PC-9 (cell line): ENCODE measurements around the gene FAM131B. TPM values are rescaled to one million over a fixed set of nuclear protein-coding genes. Genes with fewer than 3 reads are reported as not detected.

Source experiments
- BruUV-seq: library from RNA; stranded (reverse); fragments of 400-500 nt; replicated peaks from 2 replicates; lab custom pipeline; 2021; lab: Mats Ljungman, UMichigan
- CTCF ChIA-PET: fragments of 300-600 bp; sonication (Branson Sonifier 250); formaldehyde crosslinking; loops from one replicate; lab custom pipeline; 2022; ENCODE audit warnings: antibody characterized with exemption; lab: Charles Lee
- POLR2A ChIA-PET: fragments of 300-600 bp; sonication (Branson Sonifier 250); formaldehyde crosslinking; loops from one replicate; lab custom pipeline; 2022; ENCODE audit warnings: antibody characterized with exemption; ENCODE audit not compliant: unreplicated experiment; lab: Charles Lee
- DNase-seq, 2 experiments: peaks; one replicate each; pipeline versions ENCODE4 v3.0.0 to v3.0.0-alpha.2; 2015 to 2022; ENCODE audit warnings: mixed read lengths in 1 of 2
- H2AFZ ChIP-seq: fragments of 200-600 bp; sonication (generic); 2 replicates; pipeline ENCODE4 v1.8.1; 2017; ENCODE audit warnings: antibody characterized with exemption
- H3F3A ChIP-seq: fragments of 200-600 bp; sonication (generic); 2 replicates; pipeline ENCODE4 v1.8.1; 2017; ENCODE audit warnings: antibody characterized with exemption, mild to moderate bottlenecking, low read depth; ENCODE audit not compliant: insufficient read depth
- H3K27ac ChIP-seq: fragments of 200-600 bp; sonication (generic); 2 replicates; pipeline ENCODE4 v1.6.1; 2016; ENCODE audit warnings: mixed run types
- H3K27me3 ChIP-seq: fragments of 200-600 bp; sonication (generic); 2 replicates; pipeline ENCODE4 v1.6.1; 2016; ENCODE audit warnings: low read depth, mixed run types; ENCODE audit not compliant: insufficient read depth
- H3K36me3 ChIP-seq: fragments of 200-600 bp; sonication (generic); 2 replicates; pipeline ENCODE4 v1.6.1; 2016; ENCODE audit warnings: low read depth, mixed run types
- H3K4me1 ChIP-seq: fragments of 200-600 bp; sonication (generic); replicated peaks from 2 replicates; pipeline ENCODE4 v1.6.1; 2016; ENCODE audit warnings: mixed run types; ENCODE audit not compliant: insufficient read depth
- H3K4me2 ChIP-seq: fragments of 200-600 bp; sonication (generic); 2 replicates; pipeline ENCODE4 v1.6.1; 2017; ENCODE audit warnings: mixed run types
- H3K4me3 ChIP-seq: fragments of 200-600 bp; sonication (generic); 2 replicates; pipeline ENCODE4 v1.6.1; 2016; ENCODE audit warnings: mixed run types
- H3K79me2 ChIP-seq: fragments of 200-600 bp; sonication (generic); 2 replicates; pipeline ENCODE4 v1.6.1; 2017; ENCODE audit warnings: low read depth, mixed run types
- H3K9me2 ChIP-seq: fragments of 200-600 bp; sonication (generic); 2 replicates; pipeline ENCODE4 v1.8.1; 2017; ENCODE audit warnings: mild to moderate bottlenecking; ENCODE audit not compliant: insufficient read depth
- H3K9me3 ChIP-seq: fragments of 200-600 bp; sonication (generic); 2 replicates; pipeline ENCODE4 v1.8.1; 2016; ENCODE audit warnings: low read depth; ENCODE audit not compliant: insufficient read depth
- H4K20me1 ChIP-seq: fragments of 200-600 bp; sonication (generic); 2 replicates; pipeline ENCODE4 v1.8.1; 2017; ENCODE audit not compliant: insufficient read depth
- EZH2 ChIP-seq: fragments of 200-600 bp; sonication (generic); IDR thresholded peaks from 2 replicates; pipeline ENCODE4 v1.8.0; 2017; ENCODE audit warnings: antibody characterized with exemption, low read depth
- intact Hi-C: fragments of 100-400 bp; cut with micrococcal nuclease; formaldehyde crosslinking; loops from one replicate; pipeline ENCODE4 v1.10.0; 2022; ENCODE audit not compliant: unreplicated experiment
- total RNA-seq: library from RNA; stranded (reverse); gene quantifications from 2 replicates; pipeline ENCODE4 v1.2.3, GENCODE V29; 2021
- TF ChIP-seq, protein P1 (sequence below): fragments of 200-600 bp; sonication (generic); conservative IDR thresholded peaks from 2 replicates; pipeline ENCODE4 v1.6.1; 2017; ENCODE audit warnings: mixed run types, antibody characterized with exemption, mild to moderate bottlenecking, moderate library complexity

FAM131B gene
- total RNA-seq, 1 experiment from 2014 or later, result 0.65 TPM

DNA sequence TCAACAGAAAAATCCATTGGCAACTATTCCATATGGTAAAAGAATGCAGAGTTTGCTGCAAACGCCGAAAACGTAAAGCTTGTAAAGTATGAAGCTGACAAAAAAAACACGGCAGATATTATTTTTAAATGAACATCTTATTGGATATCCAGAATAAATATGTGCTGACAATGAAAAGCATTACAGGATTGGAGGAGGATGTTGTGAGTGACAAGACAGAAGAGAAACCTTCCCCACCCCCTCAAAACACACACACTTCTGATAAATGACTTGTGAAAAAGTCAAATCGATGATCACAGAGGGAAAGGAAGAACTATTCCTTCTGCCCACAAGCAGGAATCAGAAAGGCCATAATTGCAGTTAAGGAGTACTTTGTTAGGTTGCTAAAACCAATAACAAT lies 14.6 kb downstream of the FAM131B start:
- Histone ChIP-seq H3K9me2 (no peaks in the 10 kb centered on the region), H3K36me3 (no peaks in the 10 kb centered on the region), H3K4me2 (no peak overlapping the region), H3K79me2 (no peaks in the 10 kb centered on the region), H3K27me3 (peaks cover 4% of the 10 kb centered on the region), H3K4me1 (no peaks in the 10 kb centered on the region), H3F3A (no peaks in the 10 kb centered on the region), H3K4me3 (no peak overlapping the region), H3K27ac (no peak overlapping the region), H4K20me1 (no peaks in the 10 kb centered on the region), H2AFZ (no peak overlapping the region), H3K9me3 (no peaks in the 10 kb centered on the region)
- intact Hi-C loops, result no loop called here
- TF ChIP-seq EZH2, result no peak
- TF ChIP-seq, protein P1, sequence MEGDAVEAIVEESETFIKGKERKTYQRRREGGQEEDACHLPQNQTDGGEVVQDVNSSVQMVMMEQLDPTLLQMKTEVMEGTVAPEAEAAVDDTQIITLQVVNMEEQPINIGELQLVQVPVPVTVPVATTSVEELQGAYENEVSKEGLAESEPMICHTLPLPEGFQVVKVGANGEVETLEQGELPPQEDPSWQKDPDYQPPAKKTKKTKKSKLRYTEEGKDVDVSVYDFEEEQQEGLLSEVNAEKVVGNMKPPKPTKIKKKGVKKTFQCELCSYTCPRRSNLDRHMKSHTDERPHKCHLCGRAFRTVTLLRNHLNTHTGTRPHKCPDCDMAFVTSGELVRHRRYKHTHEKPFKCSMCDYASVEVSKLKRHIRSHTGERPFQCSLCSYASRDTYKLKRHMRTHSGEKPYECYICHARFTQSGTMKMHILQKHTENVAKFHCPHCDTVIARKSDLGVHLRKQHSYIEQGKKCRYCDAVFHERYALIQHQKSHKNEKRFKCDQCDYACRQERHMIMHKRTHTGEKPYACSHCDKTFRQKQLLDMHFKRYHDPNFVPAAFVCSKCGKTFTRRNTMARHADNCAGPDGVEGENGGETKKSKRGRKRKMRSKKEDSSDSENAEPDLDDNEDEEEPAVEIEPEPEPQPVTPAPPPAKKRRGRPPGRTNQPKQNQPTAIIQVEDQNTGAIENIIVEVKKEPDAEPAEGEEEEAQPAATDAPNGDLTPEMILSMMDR, result no peak
- no TSS peak for BruUV-seq
- no peak for DNase-seq
- POLR2A ChIA-PET, result no interaction called here
- CTCF ChIA-PET, result no interaction called here

DNA sequence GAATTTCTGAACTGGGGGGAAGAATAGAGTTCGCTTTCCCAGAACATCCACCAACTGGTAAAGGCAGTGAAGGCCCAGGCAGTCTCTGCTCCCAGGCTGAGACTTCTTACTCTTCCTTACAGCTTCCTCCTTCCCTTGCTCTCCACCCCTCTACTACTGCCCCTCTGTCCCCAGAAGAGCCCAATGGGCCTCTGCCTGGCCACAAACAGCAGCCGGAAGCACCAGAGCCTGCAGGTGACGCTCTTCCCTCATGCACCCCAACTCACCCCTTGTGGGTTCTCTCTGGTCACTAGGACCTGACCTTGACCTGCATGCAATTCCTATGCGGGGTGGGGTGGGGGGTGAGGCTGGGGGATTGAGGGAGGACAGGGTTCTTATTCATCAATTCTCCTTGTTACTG lies 16.5 kb downstream of the FAM131B start:
- CTCF ChIA-PET, result interaction anchor here (0.5 to 0.6 kb wide), 4 partner anchors 10 to 34 kb away, joined by 3 to 9 read pairs (median 4); no protein-coding TSS in a partner anchor
- no peak overlapping the region for H3K4me2 ChIP-seq
- intact Hi-C loops, result no loop called here

DNA sequence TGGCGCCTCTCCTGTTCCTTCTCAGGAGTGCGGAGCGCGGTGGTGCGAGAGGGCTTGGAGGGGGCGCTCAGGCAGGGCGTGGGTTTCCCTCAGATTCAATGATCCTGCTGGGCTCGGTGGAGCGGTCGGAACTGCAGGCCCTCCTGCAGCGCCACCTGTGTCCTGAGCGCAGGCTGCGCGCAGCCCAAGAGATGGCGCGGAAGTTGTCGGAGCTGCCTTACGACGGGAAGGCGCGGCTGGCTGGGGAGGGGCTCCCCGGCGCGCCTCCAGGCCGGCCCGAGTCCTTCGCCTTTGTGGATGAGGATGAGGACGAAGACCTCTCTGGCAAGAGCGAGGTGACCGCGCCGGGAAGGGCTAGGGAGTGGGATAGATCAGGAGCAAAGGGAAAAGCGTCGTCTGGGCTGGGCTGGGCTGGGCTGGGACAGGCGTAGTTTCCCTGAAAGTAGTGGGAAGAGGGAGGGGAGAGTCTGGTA lies 17.0 kb downstream of the FAM131B start:
- H3K4me3 ChIP-seq, result peak overlapping the region; percentile 39; the same call in 1 of the 2 replicates

More for the DNA sequence above, 16.5 kb downstream of the FAM131B start:
- H3K79me2 ChIP-seq, result no peaks in the 10 kb centered on the region
- no peaks in the 10 kb centered on the region for H3K4me1 ChIP-seq
- H3F3A ChIP-seq, result no peaks in the 10 kb centered on the region
- no peak for DNase-seq
- no peaks in the 10 kb centered on the region for H3K9me2 ChIP-seq
- H2AFZ ChIP-seq, result no peak overlapping the region; the same call in 1 of the 2 replicates
- H4K20me1 ChIP-seq, result no peaks in the 10 kb centered on the region
- H3K27ac ChIP-seq, result no peak overlapping the region
- no peaks in the 10 kb centered on the region for H3K9me3 ChIP-seq
- no peak overlapping the region for H3K4me3 ChIP-seq
- TF ChIP-seq, protein P1, result no peak
- no peak for TF ChIP-seq EZH2
- H3K27me3 ChIP-seq, result no peaks in the 10 kb centered on the region; the same call in none of the 2 replicates
- BruUV-seq, result no TSS peak
- POLR2A ChIA-PET, result no interaction called here
- H3K36me3 ChIP-seq, result no peaks in the 10 kb centered on the region

More for the DNA sequence above, 17.0 kb downstream of the FAM131B start:
- CTCF ChIA-PET, result interaction anchor here (0.5 to 1.0 kb wide), 5 partner anchors 9 to 112 kb away, joined by 3 to 9 read pairs (median 4); no protein-coding TSS in a partner anchor
- Histone ChIP-seq H3K79me2 (no peaks in the 10 kb centered on the region), H3K9me3 (no peaks in the 10 kb centered on the region), H3K27me3 (no peaks in the 10 kb centered on the region; the same call in none of the 2 replicates), H3K36me3 (no peaks in the 10 kb centered on the region), H4K20me1 (no peaks in the 10 kb centered on the region), H3K4me1 (no peaks in the 10 kb centered on the region), H3F3A (no peaks in the 10 kb centered on the region), H3K9me2 (no peaks in the 10 kb centered on the region), H3K4me2 (peak overlapping the region; percentile 70), H3K27ac (no peak overlapping the region), H2AFZ (peak overlapping the region; percentile 73; the same call in 1 of the 2 replicates)
- DNase-seq, result peak; percentile 49 to 71
- BruUV-seq, result no TSS peak
- TF ChIP-seq, protein P1, result peak; percentile 57; the same call in 1 of the 2 replicates
- TF ChIP-seq EZH2, result no peak
- intact Hi-C loops, result loop anchor here (2.0 kb wide), 1 partner anchor 35 kb away; the partner anchor contains the start of gene ZYX
- POLR2A ChIA-PET, result no interaction called here
